Measurements from ENCODE around the gene C8B.

Gene C8B

DNA sequence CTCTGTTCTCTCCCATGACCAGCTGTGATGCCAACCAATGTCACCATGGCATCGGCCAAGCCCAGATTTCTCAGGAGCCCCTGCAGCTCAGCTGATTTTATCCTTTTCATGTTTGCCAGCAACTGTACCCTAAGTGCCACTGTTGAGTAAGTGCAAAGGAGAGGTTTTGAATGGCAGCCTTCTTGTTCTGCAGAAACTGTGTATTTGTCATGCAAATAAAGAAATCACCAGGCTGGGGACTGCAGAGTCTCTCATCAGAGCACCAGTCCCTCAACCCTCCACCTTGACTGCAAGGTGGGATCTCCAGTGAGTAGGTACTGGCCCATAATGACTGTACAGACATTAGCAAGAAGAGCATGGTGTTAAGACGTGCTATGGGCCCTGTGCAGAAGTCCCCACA lies 26.6 kb downstream of the C8B start:
- Histone ChIP-seq H3K4me1 (ENCODE audit: low read depth, poor library complexity, severe bottlenecking) (no peaks in the 10 kb centered on the region), H3K4me2 (no peak overlapping the region), H2AFZ (ENCODE audit: low read depth) (no peak overlapping the region), H3K27ac (no peak overlapping the region), H3K36me3 (ENCODE audit: insufficient read depth) (no peaks in the 10 kb centered on the region), H3K4me3 (IDR thresholded peaks at IDR 0.05; ENCODE audit: insufficient read depth, low read depth, low read length) (no peak overlapping the region), H3K79me2 (ENCODE audit: insufficient read depth, low read depth) (no peaks in the 10 kb centered on the region), H4K20me1 (ENCODE audit: insufficient read depth) (no peaks in the 10 kb centered on the region), H3K27me3 (ENCODE audit: insufficient read depth, low read depth) (no peaks in the 10 kb centered on the region), H3K9ac (no peak overlapping the region)
- no peak for TF ChIP-seq CTCF (conservative IDR thresholded peaks at IDR 0.05; ENCODE audit: low read depth, low read length)

DNA sequence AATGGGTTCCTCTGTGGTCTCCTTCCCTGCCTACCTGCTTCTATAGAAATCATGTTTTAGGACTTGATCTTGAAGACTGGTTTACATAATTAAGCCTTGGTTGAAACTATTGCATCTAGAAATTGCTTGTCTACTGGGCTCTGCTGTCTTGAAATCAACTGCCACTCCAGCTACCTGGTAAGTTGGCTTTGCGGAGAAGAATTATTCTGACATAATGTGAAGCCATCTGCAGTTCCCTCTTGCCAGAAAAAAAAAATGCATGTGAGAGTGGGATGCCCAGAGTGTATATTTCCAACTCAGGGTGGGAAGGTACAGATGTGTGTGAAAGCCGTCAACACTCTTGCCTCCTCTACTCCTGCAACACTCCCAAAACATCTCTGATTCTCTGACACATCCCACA lies 27.2 kb downstream of the C8B start:
- no peaks in the 10 kb centered on the region for H3K27me3 ChIP-seq (ENCODE audit: insufficient read depth, low read depth)
- no peaks in the 10 kb centered on the region for H3K4me1 ChIP-seq (ENCODE audit: low read depth, poor library complexity, severe bottlenecking)
- no peak overlapping the region for H2AFZ ChIP-seq (ENCODE audit: low read depth)
- no peaks in the 10 kb centered on the region for H3K36me3 ChIP-seq (ENCODE audit: insufficient read depth)
- no peak overlapping the region for H3K9ac ChIP-seq
- H3K79me2 ChIP-seq (ENCODE audit: insufficient read depth, low read depth) = no peaks in the 10 kb centered on the region
- no peak overlapping the region for H3K27ac ChIP-seq
- no peak for TF ChIP-seq CTCF (conservative IDR thresholded peaks at IDR 0.05; ENCODE audit: low read depth, low read length)
- no peak overlapping the region for H3K4me3 ChIP-seq (IDR thresholded peaks at IDR 0.05; ENCODE audit: insufficient read depth, low read depth, low read length)
- H4K20me1 ChIP-seq (ENCODE audit: insufficient read depth) = no peaks in the 10 kb centered on the region
- H3K4me2 ChIP-seq = no peak overlapping the region

DNA sequence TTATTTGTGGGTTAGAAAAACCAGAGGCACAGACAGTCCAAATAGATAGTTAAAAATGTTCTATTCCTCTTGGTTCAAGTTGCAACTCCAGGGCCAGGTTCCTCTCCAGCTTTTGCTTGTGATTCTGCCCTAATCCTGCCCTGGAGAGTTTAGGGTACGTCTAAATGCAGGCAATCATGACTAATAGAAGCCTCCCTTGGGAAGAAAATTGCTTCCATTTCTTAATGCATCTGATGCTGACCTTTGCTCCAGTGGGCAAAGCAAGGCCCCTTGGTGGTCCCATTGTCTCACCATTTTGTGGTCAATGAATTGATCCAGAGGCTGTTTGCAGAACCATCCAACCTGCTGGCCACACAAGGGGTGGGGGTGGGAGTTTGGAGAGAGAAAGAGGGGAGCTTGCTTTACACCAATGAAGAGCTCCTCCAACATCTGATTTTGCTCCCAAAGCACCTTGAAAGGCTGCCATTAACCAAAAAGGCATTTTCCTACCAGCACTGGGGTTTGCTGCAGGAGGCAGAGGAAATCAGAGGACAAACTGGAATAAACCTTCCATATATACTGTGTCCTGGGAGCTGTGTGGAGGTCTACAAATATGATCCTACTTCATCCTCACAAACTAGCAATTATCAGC lies 31.3 kb downstream of the C8B start:
- H3K36me3 ChIP-seq (ENCODE audit: insufficient read depth) = no peaks in the 10 kb centered on the region
- no peaks in the 10 kb centered on the region for H3K27me3 ChIP-seq (ENCODE audit: insufficient read depth, low read depth)
- no peak overlapping the region for H3K4me2 ChIP-seq
- no peak overlapping the region for H3K9ac ChIP-seq
- H2AFZ ChIP-seq (ENCODE audit: low read depth) = no peak overlapping the region
- H3K79me2 ChIP-seq (ENCODE audit: insufficient read depth, low read depth) = no peaks in the 10 kb centered on the region
- TF ChIP-seq CTCF (conservative IDR thresholded peaks at IDR 0.05; ENCODE audit: low read depth, low read length) = no peak
- no peak overlapping the region for H3K27ac ChIP-seq
- no peak overlapping the region for H3K4me3 ChIP-seq (IDR thresholded peaks at IDR 0.05; ENCODE audit: insufficient read depth, low read depth, low read length)
- no peaks in the 10 kb centered on the region for H4K20me1 ChIP-seq (ENCODE audit: insufficient read depth)
- no peaks in the 10 kb centered on the region for H3K4me1 ChIP-seq (ENCODE audit: low read depth, poor library complexity, severe bottlenecking)

DNA sequence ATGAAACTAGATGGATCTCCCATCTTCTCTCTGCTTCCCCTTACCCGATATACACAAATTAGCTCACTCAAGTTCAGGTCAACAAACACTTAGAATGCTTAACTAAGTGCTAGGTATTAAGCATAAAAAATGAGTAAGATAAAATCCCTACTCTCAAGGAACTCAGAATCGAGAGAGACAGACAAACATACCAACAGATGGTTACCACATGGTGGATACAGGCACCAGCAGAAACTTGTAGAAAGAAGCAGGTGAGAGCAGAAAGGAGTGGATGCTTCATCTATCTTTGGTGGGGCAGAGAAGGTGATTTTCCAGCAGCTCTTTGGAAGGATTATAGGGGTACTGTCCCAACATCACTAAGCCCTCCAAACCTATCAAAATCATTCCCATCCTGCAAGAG lies 32.2 kb downstream of the C8B start:
- no peak overlapping the region for H3K9ac ChIP-seq
- TF ChIP-seq CTCF (conservative IDR thresholded peaks at IDR 0.05; ENCODE audit: low read depth, low read length) = no peak
- no peak overlapping the region for H3K27ac ChIP-seq
- H3K79me2 ChIP-seq (ENCODE audit: insufficient read depth, low read depth) = no peaks in the 10 kb centered on the region
- H3K4me1 ChIP-seq (ENCODE audit: low read depth, poor library complexity, severe bottlenecking) = no peaks in the 10 kb centered on the region
- H3K4me3 ChIP-seq (IDR thresholded peaks at IDR 0.05; ENCODE audit: insufficient read depth, low read depth, low read length) = no peak overlapping the region
- H3K27me3 ChIP-seq (ENCODE audit: insufficient read depth, low read depth) = no peaks in the 10 kb centered on the region
- no peaks in the 10 kb centered on the region for H4K20me1 ChIP-seq (ENCODE audit: insufficient read depth)
- H3K36me3 ChIP-seq (ENCODE audit: insufficient read depth) = no peaks in the 10 kb centered on the region
- no peak overlapping the region for H2AFZ ChIP-seq (ENCODE audit: low read depth)
- H3K4me2 ChIP-seq = no peak overlapping the region
